Ovary (tissue), 9 donors: ENCODE measurements around the gene ADAMTSL3. TPM values are rescaled to one million over a fixed set of nuclear protein-coding genes. Genes with fewer than 3 reads are reported as not detected.

Source experiments
- DNase-seq, 5 donors: peaks; one replicate each; pipeline ENCODE4 v3.0.0-alpha.2; 2019 to 2020
- H3K27ac ChIP-seq, 2 donors: fragments of 200-600 bp; one replicate each; pipeline versions ENCODE4 v1.5.1 to v1.8.0; 2019 to 2022
- H3K27me3 ChIP-seq: fragments of 200-600 bp; one replicate; pipeline ENCODE4 v1.8.0; 2022
- H3K36me3 ChIP-seq: fragments of 200-600 bp; sonication (generic); one replicate; pipeline ENCODE4 v1.5.1; 2019
- H3K4me1 ChIP-seq: one replicate; pipeline ENCODE4 v1.8.1; 2013; ENCODE audit warnings: mild to moderate bottlenecking, moderate library complexity; ENCODE audit not compliant: insufficient read depth
- H3K4me3 ChIP-seq: fragments of 200-600 bp; sonication (generic); one replicate; pipeline ENCODE4 v1.5.1; 2017
- H3K9me3 ChIP-seq, 2 donors: fragments of 200-600 bp in 1 of 2; sonication (generic) in 1 of 2; one replicate each; pipeline versions ENCODE4 v1.5.1 to v1.8.1; 2013 to 2019; ENCODE audit warnings: mild to moderate bottlenecking in 1 of 2, moderate library complexity in 1 of 2
- CTCF ChIP-seq, 3 donors: fragments of 450-650 bp in 2 of 3; fragments of 200-600 bp in 1 of 3; IDR thresholded peaks; one replicate each; pipeline versions ENCODE4 v1.5.1 to v1.8.0; 2016 to 2022; ENCODE audit warnings: antibody characterized with exemption in 3 of 3, mild to moderate bottlenecking in 1 of 3
- EP300 ChIP-seq: sonication (generic); formaldehyde crosslinking; IDR thresholded peaks from one replicate; pipeline ENCODE4 v1.6.1; 2017; ENCODE audit warnings: antibody characterized with exemption
- POLR2A ChIP-seq: fragments of 450-650 bp; IDR thresholded peaks from one replicate; pipeline ENCODE4 v1.6.1; 2017; ENCODE audit warnings: antibody characterized with exemption, mild to moderate bottlenecking, moderate library complexity
- WGBS, 3 donors: extraction: QIAGEN DNeasy Blood & Tissue Kit in 1 of 3; methylation state at CpG; one replicate each; pipeline versions ENCODE4 v1.1.5 to v1.1.7; 2013 to 2017; 5-methylcytosine and 5-hydroxymethylcytosine counted together
- intact Hi-C, 4 donors: fragments of 100-400 bp; cut with DNase I; formaldehyde crosslinking; loops; one replicate each; pipeline versions ENCODE4 v1.11.0 to v1.15.1; 2022 to 2023
- polyA plus RNA-seq, 2 donors: library from polyadenylated mRNA; stranded (reverse); fragments of 200-250 nt in 1 of 2; fragments of 350-450 nt in 1 of 2; fragmentation: Illumina TruSeq in 1 of 2; extraction: RNeasy Lipid Tissue Mini Kit (QIAGEN cat#74804) in 1 of 2; gene quantifications; one replicate each; pipeline ENCODE4 v1.2.3, GENCODE V29; 2013 to 2014
- total RNA-seq, 7 donors: library from RNA; depleted of rRNA in 2 of 7; stranded (reverse); fragments of >200 nt in 2 of 7; fragmentation: NEBNext Ultra II Directional in 3 of 7; extraction: Animal tissue kit (Norgen Biotek cat#: 25700) in 3 of 7; gene quantifications; one replicate each; pipeline versions ENCODE4 v1.1.0 to v1.2.4, GENCODE V29; 2016 to 2023
- donor health status: DM: no; HTN: no; CAD: no; lungs with moderate emphysema.
- donor health status: DM: no; HTN: no; CAD: no.
- donor health status: Bipolar disorder and iron deficiency.
- donor health status: DM: yes; HTN: yes; CAD: no.
- donor health status: DM: no; HTN: no; CAD: no.
- donor health status: DM: yes; HTN: yes; CAD: no.

ADAMTSL3 gene
- total and polyA plus RNA-seq, 9 donors, result 0.96 to 9.0 (median 3.7) TPM

GRCh38 chr15:83644439-83644838 is 9.5 kb upstream of the ADAMTSL3 start:
- Histone ChIP-seq H3K27me3 (no peaks in the 10 kb centered on the region), H3K27ac (no peak overlapping the region), H3K36me3 (no peaks in the 10 kb centered on the region), H3K4me1 (no peaks in the 10 kb centered on the region), H3K9me3 (no peaks in the 10 kb centered on the region), H3K4me3 (no peak overlapping the region)
- TF ChIP-seq EP300 (no peak), POLR2A (no peak), CTCF (IDR thresholded peaks at IDR 0.05) (no peak)
- intact Hi-C loops, result no loop called here
- 94 to 100% (median 97%) methylated on average over 1 of the region's 1 CpG for WGBS, 3 donors
- DNase-seq, result no peak

GRCh38 chr15:83650831-83651230 is 3.1 kb upstream of the ADAMTSL3 start:
- H3K27ac ChIP-seq, result no peak overlapping the region
- no peak for DNase-seq
- intact Hi-C loops, result no loop called here
- H3K4me3 ChIP-seq, result no peak overlapping the region
- no peaks in the 10 kb centered on the region for H3K36me3 ChIP-seq
- WGBS, 3 donors, result 78 to 82% (median 79%) methylated on average over 2 of the region's 2 CpGs
- H3K9me3 ChIP-seq, result no peaks in the 10 kb centered on the region
- peaks cover 2% of the 10 kb centered on the region for H3K4me1 ChIP-seq
- TF ChIP-seq CTCF (IDR thresholded peaks at IDR 0.05), result no peak
- H3K27me3 ChIP-seq, result no peaks in the 10 kb centered on the region

DNA sequence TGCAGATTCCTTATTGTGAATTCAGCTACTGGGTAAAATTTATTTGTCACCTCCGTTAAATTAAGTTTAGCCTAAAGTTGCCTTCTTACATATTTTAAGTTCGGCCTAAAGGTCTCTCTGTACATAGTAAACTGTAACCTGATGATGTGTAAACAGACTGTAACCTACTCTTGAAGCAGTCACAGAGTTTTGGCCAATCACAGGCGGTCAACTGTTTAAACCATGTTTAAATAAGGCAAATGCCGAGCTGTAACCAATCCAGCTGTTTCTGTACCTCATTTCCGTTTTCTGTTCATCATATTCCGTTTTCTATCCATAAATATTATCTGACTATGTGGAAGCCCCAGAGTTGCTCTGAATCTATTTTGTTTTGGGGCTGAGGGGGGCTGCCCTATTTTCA is 2.4 kb upstream of the ADAMTSL3 start:
- Histone ChIP-seq H3K27me3 (no peaks in the 10 kb centered on the region), H3K27ac (no peak overlapping the region), H3K36me3 (no peaks in the 10 kb centered on the region), H3K4me1 (peaks cover 2% of the 10 kb centered on the region), H3K9me3 (no peaks in the 10 kb centered on the region), H3K4me3 (no peak overlapping the region)
- no peak for TF ChIP-seq POLR2A
- TF ChIP-seq CTCF (IDR thresholded peaks at IDR 0.05), result no peak
- no peak for TF ChIP-seq EP300
- WGBS, 3 donors, result 80 to 85% (median 83%) methylated on average over 6 of the region's 6 CpGs
- intact Hi-C loops, result no loop called here
- DNase-seq, result no peak

DNA sequence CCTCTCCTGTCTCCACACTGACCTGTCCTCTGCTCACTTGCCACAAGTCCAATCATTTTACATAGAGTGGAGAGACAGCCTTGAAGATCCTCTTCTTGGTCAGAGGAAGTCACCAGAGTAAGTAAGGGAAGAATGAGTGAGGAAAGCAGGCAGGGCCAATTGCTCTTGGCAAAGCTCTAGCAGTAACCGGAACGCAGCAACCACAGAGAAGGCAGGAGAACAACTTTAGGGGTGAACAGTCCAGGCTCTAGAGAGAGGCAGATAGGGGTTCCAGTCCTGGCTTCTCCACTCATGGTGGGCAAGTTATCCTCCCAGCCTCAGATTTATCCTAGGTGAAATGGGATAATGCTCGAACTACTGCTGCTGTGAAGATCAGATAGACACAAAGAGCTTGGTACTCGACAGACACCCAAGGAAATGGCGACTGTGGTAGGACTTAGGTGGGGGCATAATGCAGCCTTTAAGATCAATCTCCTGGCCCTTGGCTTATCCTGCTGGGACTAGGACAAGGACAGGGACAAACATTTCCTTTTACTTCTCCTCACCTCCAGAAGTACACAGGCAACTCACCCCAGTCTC is 1.2 kb upstream of the ADAMTSL3 start:
- H3K27ac ChIP-seq, result no peak overlapping the region
- intact Hi-C loops, result no loop called here
- H3K27me3 ChIP-seq, result no peaks in the 10 kb centered on the region
- TF ChIP-seq CTCF (IDR thresholded peaks at IDR 0.05) (no peak), POLR2A (no peak), EP300 (no peak)
- H3K9me3 ChIP-seq, result no peaks in the 10 kb centered on the region
- DNase-seq, result no peak
- WGBS, 3 donors, result 84 to 89% (median 88%) methylated on average over 5 of the region's 5 CpGs
- H3K36me3 ChIP-seq, result no peaks in the 10 kb centered on the region
- peaks cover 2% of the 10 kb centered on the region for H3K4me1 ChIP-seq
- no peak overlapping the region for H3K4me3 ChIP-seq
